ENCODE data around the gene MAN2B2.

GRCh38 chr4:6598641-6599040, 23.7 kb downstream of the MAN2B2 start:
- TF ChIP-seq, protein P1, sequence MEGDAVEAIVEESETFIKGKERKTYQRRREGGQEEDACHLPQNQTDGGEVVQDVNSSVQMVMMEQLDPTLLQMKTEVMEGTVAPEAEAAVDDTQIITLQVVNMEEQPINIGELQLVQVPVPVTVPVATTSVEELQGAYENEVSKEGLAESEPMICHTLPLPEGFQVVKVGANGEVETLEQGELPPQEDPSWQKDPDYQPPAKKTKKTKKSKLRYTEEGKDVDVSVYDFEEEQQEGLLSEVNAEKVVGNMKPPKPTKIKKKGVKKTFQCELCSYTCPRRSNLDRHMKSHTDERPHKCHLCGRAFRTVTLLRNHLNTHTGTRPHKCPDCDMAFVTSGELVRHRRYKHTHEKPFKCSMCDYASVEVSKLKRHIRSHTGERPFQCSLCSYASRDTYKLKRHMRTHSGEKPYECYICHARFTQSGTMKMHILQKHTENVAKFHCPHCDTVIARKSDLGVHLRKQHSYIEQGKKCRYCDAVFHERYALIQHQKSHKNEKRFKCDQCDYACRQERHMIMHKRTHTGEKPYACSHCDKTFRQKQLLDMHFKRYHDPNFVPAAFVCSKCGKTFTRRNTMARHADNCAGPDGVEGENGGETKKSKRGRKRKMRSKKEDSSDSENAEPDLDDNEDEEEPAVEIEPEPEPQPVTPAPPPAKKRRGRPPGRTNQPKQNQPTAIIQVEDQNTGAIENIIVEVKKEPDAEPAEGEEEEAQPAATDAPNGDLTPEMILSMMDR (IDR thresholded peaks at IDR 0.05), result no peak
- TF ChIP-seq POLR2AphosphoS5 (IDR thresholded peaks at IDR 0.05; ENCODE audit: low read depth, low read length) (no peak), TCF7L2 (IDR thresholded peaks at IDR 0.05; ENCODE audit: low read depth, low read length) (no peak), REST (IDR thresholded peaks at IDR 0.05; ENCODE audit: insufficient read depth in 1 of 2, low read depth in 2 of 2, low read length in 1 of 2) (no peak)

All from Panc1 (cell line).